ENCODE data around the gene SLC10A7. TPM values are rescaled to one million over a fixed set of nuclear protein-coding genes. Genes with fewer than 3 reads are reported as not detected.

SLC10A7 gene
- total and polyA plus RNA-seq, 8 donors = 1.8 to 36.0 (median 10.4) TPM

DNA sequence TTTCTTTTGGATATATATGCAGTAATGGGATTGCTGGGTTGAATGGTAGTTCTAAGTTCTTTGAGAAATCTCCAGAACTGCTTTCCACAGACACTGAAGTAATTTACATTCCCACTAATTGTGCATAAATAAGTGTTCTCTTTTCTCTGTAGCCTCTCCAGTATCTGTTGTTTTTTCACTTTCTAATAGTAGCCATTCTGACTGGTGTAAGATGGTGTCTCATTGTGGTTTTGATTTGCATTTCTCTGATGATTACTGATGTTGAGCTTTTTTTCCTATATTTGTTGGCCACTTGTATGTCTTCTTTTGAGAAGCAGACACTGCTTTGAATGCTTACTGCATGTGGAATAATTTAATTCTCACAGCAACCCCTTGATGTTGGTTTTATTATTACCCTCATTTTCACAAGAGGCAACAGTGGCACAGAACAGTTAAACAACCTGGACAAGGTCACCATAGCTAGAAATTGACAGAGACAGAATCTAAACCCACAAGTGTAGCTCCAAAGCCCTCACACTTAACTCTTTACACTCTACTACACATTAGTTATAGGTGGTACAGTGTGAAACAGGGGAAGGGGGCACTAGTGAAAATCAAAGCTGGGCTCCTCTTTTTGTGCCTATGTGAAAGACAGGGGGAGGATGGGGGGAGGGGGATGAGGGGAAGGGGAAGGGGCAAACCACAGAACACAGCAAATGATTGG, 211.3 kb downstream of the SLC10A7 start:
- H3K9me3 ChIP-seq = no peaks in the 10 kb centered on the region
- H3K4me3 ChIP-seq = no peak overlapping the region
- TF ChIP-seq, protein P1, sequence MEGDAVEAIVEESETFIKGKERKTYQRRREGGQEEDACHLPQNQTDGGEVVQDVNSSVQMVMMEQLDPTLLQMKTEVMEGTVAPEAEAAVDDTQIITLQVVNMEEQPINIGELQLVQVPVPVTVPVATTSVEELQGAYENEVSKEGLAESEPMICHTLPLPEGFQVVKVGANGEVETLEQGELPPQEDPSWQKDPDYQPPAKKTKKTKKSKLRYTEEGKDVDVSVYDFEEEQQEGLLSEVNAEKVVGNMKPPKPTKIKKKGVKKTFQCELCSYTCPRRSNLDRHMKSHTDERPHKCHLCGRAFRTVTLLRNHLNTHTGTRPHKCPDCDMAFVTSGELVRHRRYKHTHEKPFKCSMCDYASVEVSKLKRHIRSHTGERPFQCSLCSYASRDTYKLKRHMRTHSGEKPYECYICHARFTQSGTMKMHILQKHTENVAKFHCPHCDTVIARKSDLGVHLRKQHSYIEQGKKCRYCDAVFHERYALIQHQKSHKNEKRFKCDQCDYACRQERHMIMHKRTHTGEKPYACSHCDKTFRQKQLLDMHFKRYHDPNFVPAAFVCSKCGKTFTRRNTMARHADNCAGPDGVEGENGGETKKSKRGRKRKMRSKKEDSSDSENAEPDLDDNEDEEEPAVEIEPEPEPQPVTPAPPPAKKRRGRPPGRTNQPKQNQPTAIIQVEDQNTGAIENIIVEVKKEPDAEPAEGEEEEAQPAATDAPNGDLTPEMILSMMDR (IDR thresholded peaks at IDR 0.05) = no peak
- no peak for TF ChIP-seq EP300 (IDR thresholded peaks at IDR 0.05)
- TF ChIP-seq POLR2AphosphoS5 (IDR thresholded peaks at IDR 0.05) = no peak
- TF ChIP-seq POLR2A (IDR thresholded peaks at IDR 0.05) = no peak
- no peak overlapping the region for H3K27ac ChIP-seq
- H3K27me3 ChIP-seq = no peaks in the 10 kb centered on the region
- intact Hi-C loops (cut with DNase I; ENCODE audit: low total_unique reads) = no loop called here
- H3K36me3 ChIP-seq = peaks cover 0 to 2% (median 0%) of the 10 kb centered on the region in 4 donors
- DNase-seq = no peak
- H3K4me1 ChIP-seq = no peaks in the 10 kb centered on the region

GRCh38 chr4:146308951-146309350, 212.8 kb downstream of the SLC10A7 start:
- Histone ChIP-seq H3K36me3 (peaks cover 0 to 8% (median 0%) of the 10 kb centered on the region in 4 donors), H3K4me1 (no peaks in the 10 kb centered on the region), H3K4me3 (no peak overlapping the region), H3K27me3 (no peaks in the 10 kb centered on the region), H3K9me3 (no peaks in the 10 kb centered on the region), H3K27ac (no peak overlapping the region)
- TF ChIP-seq POLR2AphosphoS5 (IDR thresholded peaks at IDR 0.05) = no peak
- TF ChIP-seq, protein P1 (IDR thresholded peaks at IDR 0.05) = no peak
- no peak for TF ChIP-seq POLR2A (IDR thresholded peaks at IDR 0.05)
- no peak for TF ChIP-seq EP300 (IDR thresholded peaks at IDR 0.05)
- DNase-seq = no peak
- WGBS, 5 donors = 77 to 89% (median 87%) methylated on average over 5 of the region's 5 CpGs
- intact Hi-C loops (cut with DNase I; ENCODE audit: low total_unique reads) = no loop called here

- Histone ChIP-seq H3K9me3 (no peaks in the 10 kb centered on the region), H3K27ac (no peak overlapping the region), H3K27me3 (no peaks in the 10 kb centered on the region), H3K36me3 (peaks cover 0 to 8% (median 0%) of the 10 kb centered on the region in 4 donors), H3K4me1 (no peaks in the 10 kb centered on the region), H3K4me3 (no peak overlapping the region)
- TF ChIP-seq POLR2A (IDR thresholded peaks at IDR 0.05) (no peak), POLR2AphosphoS5 (IDR thresholded peaks at IDR 0.05) (no peak), EP300 (IDR thresholded peaks at IDR 0.05) (no peak)
- TF ChIP-seq, protein P1 (IDR thresholded peaks at IDR 0.05) = no peak
- DNase-seq = no peak
- WGBS, 5 donors = 88 to 100% (median 93%) methylated on average over 2 of the region's 2 CpGs
- intact Hi-C loops (cut with DNase I; ENCODE audit: low total_unique reads) = no loop called here
Measured at GRCh38 chr4:146302822-146303221, 218.9 kb downstream of the SLC10A7 start.

DNA sequence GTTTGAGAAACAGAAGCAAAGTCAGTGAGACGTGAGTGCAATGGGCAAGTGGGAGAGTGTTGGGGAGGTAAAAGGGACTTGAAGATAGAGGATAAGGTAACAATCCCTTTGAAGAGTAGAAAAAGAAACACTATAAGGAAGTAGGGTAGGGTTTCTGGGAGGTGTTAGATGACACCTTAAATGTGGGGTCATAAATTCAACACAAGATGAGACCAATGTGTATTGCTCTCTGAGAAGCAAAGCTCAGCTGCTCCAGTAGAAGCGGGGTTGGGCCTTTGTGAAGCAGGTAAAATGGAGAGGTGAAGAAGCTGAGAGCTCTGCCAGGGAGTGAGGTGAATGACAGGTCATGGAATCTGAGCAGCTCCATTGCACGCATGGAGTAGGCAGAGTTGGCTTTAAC, 222.1 kb downstream of the SLC10A7 start:
- Histone ChIP-seq H3K4me3 (no peak overlapping the region), H3K27ac (no peak overlapping the region), H3K4me1 (no peaks in the 10 kb centered on the region), H3K9me3 (no peaks in the 10 kb centered on the region), H3K27me3 (no peaks in the 10 kb centered on the region), H3K36me3 (peaks cover 0 to 5% (median 0%) of the 10 kb centered on the region in 4 donors)
- intact Hi-C loops (cut with DNase I; ENCODE audit: low total_unique reads) = no loop called here
- no peak for DNase-seq
- 94 to 100% (median 96%) methylated on average over 3 of the region's 3 CpGs for WGBS, 5 donors
- no peak for TF ChIP-seq POLR2AphosphoS5 (IDR thresholded peaks at IDR 0.05)
- no peak for TF ChIP-seq POLR2A (IDR thresholded peaks at IDR 0.05)
- no peak for TF ChIP-seq EP300 (IDR thresholded peaks at IDR 0.05)
- TF ChIP-seq, protein P1 (IDR thresholded peaks at IDR 0.05) = no peak
